K562 (cell line): ENCODE data around the gene GRB10. TPM values are rescaled to one million over a fixed set of nuclear protein-coding genes. Genes with fewer than 3 reads are reported as not detected.

Source experiments
- ATAC-seq: fragments of 200-7000 bp; cut with Tn5 transposase; 3 replicates; pipeline ENCODE4 v1.9.1; 2020; ENCODE audit warnings: moderate library complexity
- BruUV-seq: library from RNA; stranded (reverse); fragments of 400-500 nt; replicated peaks from 2 replicates; lab custom pipeline; 2021; lab: Mats Ljungman, UMichigan
- CTCF ChIA-PET: fragments of 300-600 bp; formaldehyde crosslinking; extraction: SDS; loops from one replicate; lab custom pipeline; 2021; ENCODE audit warnings: low intra/inter-chr PET ratio; lab: Yijun Ruan, JAX
- POLR2A ChIA-PET: fragments of 300-600, 350-650 bp; sonication (Branson Sonifier 250); formaldehyde crosslinking; extraction: SDS; loops from one replicate; lab custom pipeline; 2021; ENCODE audit warnings: antibody characterized with exemption, inconsistent platforms; lab: Yijun Ruan, JAX
- DNase-seq, 4 experiments: peaks; one replicate each; pipeline versions ENCODE4 v3.0.0 to v3.0.0-alpha.2; 2011 to 2018; ENCODE audit warnings: low spot score in 3 of 4, mixed read lengths in 3 of 4; ENCODE audit errors: extremely low read depth in 1 of 4
- FAIRE-seq: peaks from 2 replicates; lab custom pipeline; 2011; peaks lifted over from hg19 to GRCh38; lab: Jason Lieb, UNC
- H2AFZ ChIP-seq: 2 replicates; pipeline ENCODE4 v1.6.0; 2011; ENCODE audit warnings: low read depth, low read length, control low read depth, inconsistent platforms
- H3K27ac ChIP-seq: fragments of 200-600 bp; 3 replicates; pipeline ENCODE4 v1.8.0; 2011; ENCODE audit warnings: low read depth, mild to moderate bottlenecking, control low read depth, inconsistent platforms, low read length, moderate library complexity, mixed read lengths; ENCODE audit errors: extremely low read depth
- H3K27me3 ChIP-seq, 2 experiments: fragments of 300-600 bp in 1 of 2; 2 replicates in 1 of 2; 3 replicates in 1 of 2; pipeline versions ENCODE4 v1.6.0 to v1.8.0; 2011; ENCODE audit warnings: inconsistent platforms in 2 of 2, low read length in 2 of 2, mild to moderate bottlenecking in 1 of 2, mixed read lengths in 1 of 2, moderate library complexity in 1 of 2; ENCODE audit not compliant: control insufficient read depth in 2 of 2, insufficient read depth in 2 of 2
- H3K36me3 ChIP-seq: fragments of 300-600 bp; 3 replicates; pipeline ENCODE4 v1.8.0; 2011; ENCODE audit warnings: mild to moderate bottlenecking, low read length, inconsistent platforms; ENCODE audit not compliant: control insufficient read depth, insufficient read depth
- H3K4me1 ChIP-seq, 2 experiments: fragments of 200-600 bp in 1 of 2; replicated peaks in 1 of 2; 2 replicates in 1 of 2; 3 replicates in 1 of 2; pipeline versions ENCODE4 v1.5.1 to v1.8.0; 2011; ENCODE audit warnings: inconsistent platforms in 2 of 2, low read length in 2 of 2, mild to moderate bottlenecking in 1 of 2, mixed read lengths in 1 of 2, moderate library complexity in 1 of 2; ENCODE audit not compliant: control insufficient read depth in 2 of 2, insufficient read depth in 2 of 2
- H3K4me2 ChIP-seq: 2 replicates; pipeline ENCODE4 v1.6.1; 2011; ENCODE audit warnings: low read length, control low read depth, inconsistent platforms, mixed read lengths; ENCODE audit not compliant: insufficient read depth
- H3K4me3 ChIP-seq: fragments of 200-600 bp; sonication (generic), shearing (Covaris generic); 2 replicates; pipeline ENCODE4 v1.5.1; 2016; ENCODE audit warnings: control low read depth, inconsistent platforms
- H3K79me2 ChIP-seq: fragments of 200-600 bp; 3 replicates; pipeline ENCODE4 v1.8.0; 2011; ENCODE audit warnings: low read length, inconsistent platforms; ENCODE audit not compliant: control insufficient read depth, insufficient read depth
- H3K9ac ChIP-seq, 2 experiments: 2 replicates each; pipeline versions ENCODE4 v1.6.0 to v1.6.1; 2011; ENCODE audit warnings: low read depth in 2 of 2, low read length in 2 of 2, control low read depth in 1 of 2, inconsistent platforms in 1 of 2, mild to moderate bottlenecking in 1 of 2, mixed read lengths in 1 of 2; ENCODE audit not compliant: insufficient read depth in 1 of 2
- H3K9me1 ChIP-seq: one replicate; pipeline ENCODE4 v1.6.0; 2011; ENCODE audit warnings: inconsistent platforms, mild to moderate bottlenecking, low read length, moderate library complexity; ENCODE audit not compliant: control insufficient read depth, insufficient read depth
- H3K9me3 ChIP-seq: replicated peaks from 2 replicates; pipeline ENCODE4 v1.5.1; 2011; ENCODE audit warnings: low read depth, low read length, inconsistent platforms; ENCODE audit not compliant: control insufficient read depth, insufficient read depth
- H4K20me1 ChIP-seq: replicated peaks from 2 replicates; pipeline ENCODE4 v1.6.1; 2011; ENCODE audit warnings: low read length, inconsistent platforms, mixed read lengths; ENCODE audit not compliant: control insufficient read depth, insufficient read depth
- BCL6 ChIP-seq: fragments of 250-450 bp; sonication (Bioruptor Pico); IDR thresholded peaks from 2 replicates; pipeline ENCODE4 v1.4.0; 2020
- CBFA2T3 ChIP-seq: fragments of 450-650 bp; IDR thresholded peaks from 2 replicates; pipeline ENCODE4 v1.6.1; 2017
- FOXA3 ChIP-seq, 2 experiments: fragments of 450-650 bp in 1 of 2; sonication (generic) in 1 of 2; formaldehyde crosslinking; IDR thresholded peaks in 1 of 2; conservative IDR thresholded peaks in 1 of 2; 2 replicates each; pipeline versions ENCODE4 v1.4.0 to v1.8.0; 2020 to 2022; ENCODE audit warnings: mild to moderate bottlenecking in 2 of 2, missing genetic modification reagents in 1 of 2
- FUS ChIP-seq: fragments of 200-400 bp; formaldehyde crosslinking; optimal IDR thresholded peaks from 2 replicates; pipeline ENCODE3; 2017; ENCODE audit warnings: low read depth, low read length
- HCFC1 ChIP-seq: IDR thresholded peaks from 2 replicates; pipeline ENCODE4 v1.6.1; 2012; ENCODE audit warnings: low read depth, low read length, improper control_type of control experiment
- ILK ChIP-seq: fragments of 450-650 bp; IDR thresholded peaks from 2 replicates; pipeline ENCODE4 v1.6.1; 2016; ENCODE audit warnings: missing genetic modification characterization, low read depth, mild to moderate bottlenecking, missing compliant biosample characterization, moderate library complexity, borderline replicate concordance
- SMARCB1 ChIP-seq: IDR thresholded peaks from 2 replicates; pipeline ENCODE4 v1.6.1; 2011; ENCODE audit warnings: improper control_type of control experiment, low read depth; ENCODE audit not compliant: insufficient read length
- SOX6 ChIP-seq: fragments of 450-650 bp; IDR thresholded peaks from 2 replicates; pipeline ENCODE4 v1.6.1; 2014; ENCODE audit warnings: mild to moderate bottlenecking
- SRSF9 ChIP-seq: fragments of 200-400 bp; formaldehyde crosslinking; IDR thresholded peaks from 2 replicates; pipeline ENCODE4 v1.6.1; 2017; ENCODE audit warnings: low read depth, low read length, borderline replicate concordance
- XRCC5 ChIP-seq: fragments of 200-400 bp; formaldehyde crosslinking; IDR thresholded peaks from 2 replicates; pipeline ENCODE4 v1.6.1; 2017; ENCODE audit warnings: low read depth, mild to moderate bottlenecking, low read length
- ZNF57 ChIP-seq: fragments of 450-650 bp; formaldehyde crosslinking; IDR thresholded peaks from 2 replicates; pipeline ENCODE4 v1.4.0; 2020; ENCODE audit warnings: mild to moderate bottlenecking, moderate library complexity
- ZNF584 ChIP-seq: fragments of 200-800 bp; sonication (Bioruptor generic); IDR thresholded peaks from 2 replicates; pipeline ENCODE4 v1.6.1; 2016; ENCODE audit warnings: low read depth, mild to moderate bottlenecking, missing genetic modification characterization, missing compliant biosample characterization
- WGBS: fragments of 100-300 bp; shearing (Covaris generic); methylation state at CpG from one replicate; pipeline ENCODE4 v1.1.6; 2016; ENCODE audit warnings: low coverage, mixed read lengths; ENCODE audit not compliant: insufficient coverage; ENCODE audit errors: missing lambda C conversion rate; 5-methylcytosine and 5-hydroxymethylcytosine counted together
- in situ Hi-C: fragments of 300-500 bp; cut with MboI; formaldehyde crosslinking; loops from 4 replicates; pipeline ENCODE4 v1.15.0; 2018; ENCODE audit warnings: inconsistent platforms, mixed read lengths
- intact Hi-C: fragments of 100-400 bp; cut with micrococcal nuclease; formaldehyde crosslinking; loops from 2 replicates; pipeline ENCODE4 v1.14.2; 2022
- polyA plus RNA-seq, 8 experiments: library from polyadenylated mRNA; depleted of rRNA in 4 of 8; stranded (reverse) in 5 of 8; unstranded in 3 of 8; fragments of >200 nt; fragmentation: Nextera tagmentation in 2 of 8; fragmentation: Illumina TruSeq in 1 of 8; extraction: Ambion mirVana in 2 of 8; extraction: Trizol in 1 of 8; gene quantifications; 2 replicates each; pipeline versions ENCODE4 v1.2.1 to v1.2.3, GENCODE V29; 2011 to 2014; ENCODE audit warnings: inconsistent platforms in 1 of 8, missing spikeins in 1 of 8
- total RNA-seq, 7 experiments: library from RNA; depleted of rRNA in 6 of 7; stranded (reverse); fragments of >200 nt in 6 of 7; fragmentation: Illumina TruSeq in 2 of 7; extraction: Trizol in 2 of 7; gene quantifications; 2 replicates each; pipeline versions ENCODE4 v1.2.1 to v1.2.3, GENCODE V29; 2011 to 2021; ENCODE audit warnings: low replicate concordance in 1 of 7
- TF ChIP-seq, protein P1 (sequence below), 2 experiments: IDR thresholded peaks; 2 replicates each; pipeline ENCODE4 v1.6.1; 2012; ENCODE audit warnings: improper control_type of control experiment in 2 of 2, low read depth in 2 of 2, low read length in 2 of 2, borderline replicate concordance in 1 of 2

GRB10 gene
- total and polyA plus RNA-seq, 9 of the 15 experiments (the other 6 are each of a cell fraction or from before 2014, with no cell fraction given) = 8.9 to 88.5 (median 40.7) TPM

DNA sequence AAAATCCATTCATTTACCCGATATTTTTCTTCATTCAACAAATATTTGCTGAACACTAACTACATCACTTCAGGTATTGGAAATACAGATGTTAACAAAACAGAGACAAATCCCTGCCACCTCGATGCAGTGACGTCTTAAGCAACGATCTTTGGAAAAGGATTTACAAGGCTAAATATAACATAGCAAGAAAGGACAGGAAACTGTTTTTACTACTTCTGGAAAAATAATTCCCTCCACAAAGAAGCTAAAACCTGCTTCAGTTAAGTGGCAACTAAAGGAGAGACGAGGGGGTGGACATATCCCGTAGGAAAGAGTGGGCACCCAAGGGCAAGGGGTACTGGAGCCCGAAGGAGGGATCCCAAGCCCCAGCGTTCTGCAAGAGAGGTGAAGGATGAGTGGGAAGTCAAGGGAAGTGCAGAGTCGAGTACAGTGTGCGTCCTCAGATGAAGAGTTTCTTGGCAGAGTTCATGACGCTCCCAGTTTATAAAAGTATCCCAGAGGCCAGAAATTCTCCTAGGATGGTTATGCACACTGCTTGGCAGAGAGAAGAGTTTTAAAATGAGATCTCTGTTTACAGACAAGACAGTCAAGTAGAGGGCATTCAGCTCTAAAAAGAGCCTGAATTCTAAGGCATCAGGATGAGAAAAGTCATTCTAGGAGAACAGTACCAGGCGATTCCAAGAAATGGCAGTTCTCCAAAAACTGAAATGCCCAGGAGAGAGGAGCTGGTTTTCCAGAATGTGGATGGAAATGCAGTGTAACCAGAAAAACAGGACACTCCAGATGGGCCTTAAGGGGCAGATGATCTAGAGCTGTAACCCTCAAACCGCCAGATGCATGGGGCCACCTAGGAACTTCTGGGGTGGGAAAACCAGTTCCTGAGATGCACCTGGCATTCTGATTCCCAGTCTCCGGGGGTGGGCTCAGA, 97.3 kb downstream of the GRB10 start:
- Histone ChIP-seq H3K27me3 (no peaks in the 10 kb centered on the region), H4K20me1 (peaks cover 10% of the 10 kb centered on the region; the same call in 1 of the 2 replicates), H3K36me3 (peaks cover 23% of the 10 kb centered on the region; the same call in 2 of the 3 replicates), H3K9me1 (peaks cover 3% of the 10 kb centered on the region), H2AFZ (no peak overlapping the region), H3K9me3 (no peaks in the 10 kb centered on the region), H3K27ac (no peak overlapping the region), H3K4me3 (no peak overlapping the region), H3K9ac (no peak overlapping the region), H3K4me1 (no peaks in the 10 kb centered on the region), H3K79me2 (peaks cover 33% of the 10 kb centered on the region; the same call in 2 of the 3 replicates), H3K4me2 (no peak overlapping the region)
- in situ Hi-C loops (no loop called here), intact Hi-C loops (no loop called here)
- ATAC-seq (no peak), FAIRE-seq (no peak), DNase-seq (no peak)
- BruUV-seq = no TSS peak
- ChIA-PET POLR2A (interaction anchor here (0.5 to 1.1 kb wide), 3 partner anchors 9 to 465 kb away, joined by 3 read pairs; no protein-coding TSS in a partner anchor), CTCF (no interaction called here)
- 85% methylated on average over 14 of the region's 14 CpGs for WGBS
- no peak for TF ChIP-seq BCL6
- TF ChIP-seq SRSF9 = no peak
- TF ChIP-seq ILK (tag) = no peak
- TF ChIP-seq, protein P1, sequence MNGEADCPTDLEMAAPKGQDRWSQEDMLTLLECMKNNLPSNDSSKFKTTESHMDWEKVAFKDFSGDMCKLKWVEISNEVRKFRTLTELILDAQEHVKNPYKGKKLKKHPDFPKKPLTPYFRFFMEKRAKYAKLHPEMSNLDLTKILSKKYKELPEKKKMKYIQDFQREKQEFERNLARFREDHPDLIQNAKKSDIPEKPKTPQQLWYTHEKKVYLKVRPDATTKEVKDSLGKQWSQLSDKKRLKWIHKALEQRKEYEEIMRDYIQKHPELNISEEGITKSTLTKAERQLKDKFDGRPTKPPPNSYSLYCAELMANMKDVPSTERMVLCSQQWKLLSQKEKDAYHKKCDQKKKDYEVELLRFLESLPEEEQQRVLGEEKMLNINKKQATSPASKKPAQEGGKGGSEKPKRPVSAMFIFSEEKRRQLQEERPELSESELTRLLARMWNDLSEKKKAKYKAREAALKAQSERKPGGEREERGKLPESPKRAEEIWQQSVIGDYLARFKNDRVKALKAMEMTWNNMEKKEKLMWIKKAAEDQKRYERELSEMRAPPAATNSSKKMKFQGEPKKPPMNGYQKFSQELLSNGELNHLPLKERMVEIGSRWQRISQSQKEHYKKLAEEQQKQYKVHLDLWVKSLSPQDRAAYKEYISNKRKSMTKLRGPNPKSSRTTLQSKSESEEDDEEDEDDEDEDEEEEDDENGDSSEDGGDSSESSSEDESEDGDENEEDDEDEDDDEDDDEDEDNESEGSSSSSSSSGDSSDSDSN (IDR thresholded peaks at IDR 0.05; ENCODE audit: borderline replicate concordance in 1 of 2, low read depth in 2 of 2, low read length in 2 of 2) = no peak
- TF ChIP-seq SMARCB1 = no peak
- TF ChIP-seq CBFA2T3 = no peak
- TF ChIP-seq SOX6 = no peak
- no peak for TF ChIP-seq FUS
- TF ChIP-seq ZNF57 (CRISPR knock-in tag) = no peak
- no peak for TF ChIP-seq FOXA3 (CRISPR knock-in tag; conservative IDR thresholded peaks at IDR 0.05 in 1 of 2, IDR thresholded peaks at IDR 0.05 in 1 of 2)
- TF ChIP-seq XRCC5 = no peak
- no peak for TF ChIP-seq HCFC1
- no peak for TF ChIP-seq ZNF584
